Stimulated activated CD8-positive, alpha-beta memory T cell treated with anti-CD3 and anti-CD28 coated beads, Interleukin-4, amount 100 ng/mL, for 48 hours (primary cell): Measurements from ENCODE around the gene PPT1.

Source experiments
- DNase-seq: peaks from one replicate; pipeline ENCODE4 v3.0.0-alpha.2; 2020

PPT1 gene

GRCh38 chr1:40096977-40097782 lies at the start of gene PPT1:
Gene PPT1 (minus strand): TSS chr1:40097252. CDS start chr1:40097238, 14 bp downstream.
- DNase-seq, result peak; percentile 84

- DNase-seq, result peak; percentile 61
Measured at GRCh38 chr1:40143891-40144575, 47.0 kb upstream of the PPT1 start.

- no peak for DNase-seq
Measured at GRCh38 chr1:40141878-40142535, 45.0 kb upstream of the PPT1 start.

- no peak for DNase-seq
Measured at GRCh38 chr1:40140211-40140973, 43.3 kb upstream of the PPT1 start.

- DNase-seq, result no peak
Measured at GRCh38 chr1:40133839-40134238, 36.8 kb upstream of the PPT1 start.

GRCh38 chr1:40133312-40133665 lies 36.2 kb upstream of the PPT1 start:
- DNase-seq, result no peak

GRCh38 chr1:40132383-40133311 lies 35.6 kb upstream of the PPT1 start:
- DNase-seq, result no peak

- no peak for DNase-seq
Measured at GRCh38 chr1:40130892-40131291, 33.8 kb upstream of the PPT1 start.

GRCh38 chr1:40122855-40123254 lies 25.8 kb upstream of the PPT1 start:
- no peak for DNase-seq

- DNase-seq, result no peak
Measured at GRCh38 chr1:40120128-40120527, 23.1 kb upstream of the PPT1 start.

GRCh38 chr1:40114400-40114799 lies 17.3 kb upstream of the PPT1 start:
- DNase-seq, result no peak

GRCh38 chr1:40110389-40110788 lies 13.3 kb upstream of the PPT1 start:
- DNase-seq, result no peak

GRCh38 chr1:40107290-40107959 lies 10.4 kb upstream of the PPT1 start:
- no peak for DNase-seq

GRCh38 chr1:40105028-40105427 lies 8.0 kb upstream of the PPT1 start:
- DNase-seq, result no peak

GRCh38 chr1:40102896-40103295 lies 5.8 kb upstream of the PPT1 start:
- no peak for DNase-seq

- DNase-seq, result no peak
Measured at GRCh38 chr1:40102038-40102437, 5.0 kb upstream of the PPT1 start.

- DNase-seq, result no peak
Measured at GRCh38 chr1:40096646-40096976, 441 bp downstream of the PPT1 start.

GRCh38 chr1:40095806-40096205 lies 1.2 kb downstream of the PPT1 start:
- DNase-seq, result no peak

GRCh38 chr1:40094466-40095110 lies 2.5 kb downstream of the PPT1 start:
- DNase-seq, result no peak

GRCh38 chr1:40092706-40093639 lies 4.1 kb downstream of the PPT1 start:
- no peak for DNase-seq
